H9 (cell line): Measurements from ENCODE around the gene PAK1. TPM values are rescaled to one million over a fixed set of nuclear protein-coding genes. Genes with fewer than 3 reads are reported as not detected.

Source experiments
- DNase-seq: peaks from one replicate; pipeline ENCODE4 v3.0.0-alpha.2; 2017
- H2AFZ ChIP-seq: one replicate; pipeline ENCODE4 v1.6.1; 2013; ENCODE audit warnings: mild to moderate bottlenecking, low read length, control low read depth, moderate library complexity
- H2AK5ac ChIP-seq: 2 replicates; pipeline ENCODE4 v1.6.1; 2013; ENCODE audit warnings: low read length, control low read depth, mixed read lengths; ENCODE audit not compliant: insufficient read length
- H2BK120ac ChIP-seq: one replicate; pipeline ENCODE4 v1.6.1; 2013; ENCODE audit warnings: low read depth, mild to moderate bottlenecking, low read length, control low read depth, inconsistent platforms; ENCODE audit not compliant: poor library complexity, severe bottlenecking
- H2BK12ac ChIP-seq: 2 replicates; pipeline ENCODE4 v1.6.1; 2013; ENCODE audit warnings: low read length, control low read depth, mixed read lengths, low read depth; ENCODE audit not compliant: insufficient read length
- H2BK15ac ChIP-seq: 2 replicates; pipeline ENCODE4 v1.6.1; 2013; ENCODE audit warnings: low read depth, low read length, control low read depth
- H2BK20ac ChIP-seq: one replicate; pipeline ENCODE4 v1.6.1; 2013; ENCODE audit warnings: low read depth, mild to moderate bottlenecking, low read length, control low read depth, inconsistent platforms; ENCODE audit not compliant: poor library complexity, severe bottlenecking
- H2BK5ac ChIP-seq: 2 replicates; pipeline ENCODE4 v1.6.1; 2013; ENCODE audit warnings: low read length, control low read depth, mixed read lengths; ENCODE audit not compliant: insufficient read length
- H3K14ac ChIP-seq: 2 replicates; pipeline ENCODE4 v1.6.1; 2013; ENCODE audit warnings: low read length, control low read depth; ENCODE audit not compliant: insufficient read depth
- H3K18ac ChIP-seq: 2 replicates; pipeline ENCODE4 v1.6.1; 2013; ENCODE audit warnings: low read depth, mild to moderate bottlenecking, mixed read lengths, low read length, control low read depth; ENCODE audit not compliant: insufficient read length
- H3K23ac ChIP-seq: 2 replicates; pipeline ENCODE4 v1.6.1; 2013; ENCODE audit warnings: low read length, control low read depth, mixed read lengths, low read depth; ENCODE audit not compliant: insufficient read length
- H3K23me2 ChIP-seq: 2 replicates; pipeline ENCODE4 v1.6.1; 2013; ENCODE audit warnings: low read depth, mild to moderate bottlenecking, mixed read lengths, low read length, control low read depth; ENCODE audit not compliant: insufficient read length, poor library complexity, severe bottlenecking
- H3K27ac ChIP-seq: 2 replicates; pipeline ENCODE4 v1.5.1; 2013; ENCODE audit warnings: low read length, control low read depth, mixed read lengths, low read depth; ENCODE audit not compliant: insufficient read length
- H3K27me3 ChIP-seq: 2 replicates; pipeline ENCODE4 v1.6.1; 2013; ENCODE audit warnings: low read length, control low read depth, inconsistent platforms; ENCODE audit not compliant: insufficient read depth
- H3K4ac ChIP-seq: 2 replicates; pipeline ENCODE4 v1.6.1; 2013; ENCODE audit warnings: low read depth, mild to moderate bottlenecking, control low read depth, inconsistent platforms, low read length, moderate library complexity
- H3K4me1 ChIP-seq: 2 replicates; pipeline ENCODE4 v1.6.1; 2013; ENCODE audit warnings: low read length, control low read depth, inconsistent platforms; ENCODE audit not compliant: insufficient read depth
- H3K4me2 ChIP-seq: 2 replicates; pipeline ENCODE4 v1.6.1; 2013; ENCODE audit warnings: low read length, control low read depth, mixed read lengths; ENCODE audit not compliant: insufficient read length, insufficient read depth
- H3K56ac ChIP-seq: 2 replicates; pipeline ENCODE4 v1.6.1; 2013; ENCODE audit warnings: low read depth, mild to moderate bottlenecking, mixed read lengths, low read length, control low read depth; ENCODE audit not compliant: insufficient read length
- H3K79me1 ChIP-seq: 2 replicates; pipeline ENCODE4 v1.6.1; 2013; ENCODE audit warnings: low read depth, mild to moderate bottlenecking, moderate library complexity, low read length, control low read depth, inconsistent platforms; ENCODE audit not compliant: insufficient read depth, poor library complexity, severe bottlenecking
- H3K79me2 ChIP-seq: 2 replicates; pipeline ENCODE4 v1.6.1; 2013; ENCODE audit warnings: low read length, control low read depth, inconsistent platforms; ENCODE audit not compliant: insufficient read depth
- H3K9ac ChIP-seq: 2 replicates; pipeline ENCODE4 v1.6.1; 2013; ENCODE audit warnings: low read length, control low read depth, mixed read lengths; ENCODE audit not compliant: insufficient read length; ENCODE audit errors: extremely low read depth
- H3K9me3 ChIP-seq: one replicate; pipeline ENCODE4 v1.6.1; 2013; ENCODE audit warnings: low read depth, low read length, inconsistent platforms; ENCODE audit not compliant: control insufficient read depth
- H3T11ph ChIP-seq: one replicate; pipeline ENCODE4 v1.6.1; 2013; ENCODE audit warnings: mild to moderate bottlenecking, low read length, control low read depth, inconsistent platforms
- H4K20me1 ChIP-seq: one replicate; pipeline ENCODE4 v1.6.1; 2013; ENCODE audit not compliant: control insufficient read depth, insufficient read length, insufficient read depth
- H4K5ac ChIP-seq: 2 replicates; pipeline ENCODE4 v1.6.1; 2013; ENCODE audit warnings: low read depth, mild to moderate bottlenecking, mixed read lengths, low read length, control low read depth; ENCODE audit not compliant: insufficient read length
- H4K8ac ChIP-seq: replicated peaks from 2 replicates; pipeline ENCODE4 v1.6.1; 2013; ENCODE audit warnings: low read length, control low read depth, mixed read lengths, low read depth; ENCODE audit not compliant: insufficient read length
- H4K91ac ChIP-seq: 2 replicates; pipeline ENCODE4 v1.6.1; 2013; ENCODE audit warnings: low read depth, mild to moderate bottlenecking, moderate library complexity, mixed read lengths, low read length, control low read depth; ENCODE audit not compliant: insufficient read length
- H3K27ac Mint-ChIP-seq, 3 experiments: 2 replicates in 2 of 3; 3 replicates in 1 of 3; pipeline ENCODE4 v1.8.0; 2020 to 2021; ENCODE audit warnings: mixed read lengths in 3 of 3, mild to moderate bottlenecking in 1 of 3, moderate library complexity in 1 of 3
- H3K27me3 Mint-ChIP-seq: 2 replicates; pipeline ENCODE4 v1.8.0; 2021; ENCODE audit warnings: low read depth, mild to moderate bottlenecking, moderate library complexity, mixed read lengths
- H3K36me3 Mint-ChIP-seq, 3 experiments: 2 replicates in 2 of 3; 3 replicates in 1 of 3; pipeline ENCODE4 v1.8.0; 2020 to 2021; ENCODE audit warnings: low read depth in 3 of 3, mixed read lengths in 3 of 3; ENCODE audit not compliant: insufficient read depth in 1 of 3
- H3K4me1 Mint-ChIP-seq, 2 experiments: 2 replicates each; pipeline ENCODE4 v1.8.0; 2020; ENCODE audit warnings: mixed read lengths in 2 of 2
- H3K4me3 Mint-ChIP-seq, 2 experiments: 2 replicates in 1 of 2; 3 replicates in 1 of 2; pipeline ENCODE4 v1.8.0; 2020 to 2021; ENCODE audit warnings: mild to moderate bottlenecking in 2 of 2, mixed read lengths in 2 of 2, moderate library complexity in 1 of 2
- H3K9me3 Mint-ChIP-seq, 2 experiments: 2 replicates in 1 of 2; 3 replicates in 1 of 2; pipeline ENCODE4 v1.8.0; 2020; ENCODE audit warnings: mild to moderate bottlenecking in 2 of 2, mixed read lengths in 2 of 2, moderate library complexity in 1 of 2
- total RNA-seq: library from RNA; stranded (reverse); gene quantifications from 2 replicates; pipeline ENCODE4 v1.2.1, GENCODE V29; 2021
- TF ChIP-seq, protein P1 (sequence below): fragments of 200-600 bp; sonication (generic); conservative IDR thresholded peaks from 3 replicates; pipeline ENCODE4 v1.8.0; 2021; ENCODE audit warnings: antibody characterized with exemption, mild to moderate bottlenecking

PAK1 gene
- total RNA-seq, 1 experiment from 2014 or later = 122 TPM

DNA sequence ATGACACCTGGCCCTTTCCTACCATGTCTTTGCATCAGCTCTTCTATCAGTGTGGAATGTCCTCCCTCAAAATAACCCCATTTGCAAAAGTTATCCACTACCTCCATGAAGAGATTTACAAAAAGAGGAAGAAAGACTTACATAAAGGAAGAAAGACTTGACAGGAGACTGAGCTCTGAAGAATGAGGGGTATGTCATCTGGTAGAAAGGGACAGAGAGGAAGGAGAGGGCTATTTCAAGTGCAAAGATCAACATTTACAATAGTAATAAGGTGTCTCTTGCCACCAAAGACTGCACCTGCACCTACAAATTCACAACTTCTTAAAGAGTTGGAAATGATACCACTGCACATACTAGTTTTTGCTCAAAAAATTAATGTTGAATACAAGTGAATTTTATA, 18.2 kb downstream of the PAK1 start:
- Histone ChIP-seq H3K9ac (no peak overlapping the region), H3K79me1 (no peaks in the 10 kb centered on the region), H3K23me2 (no peaks in the 10 kb centered on the region), H2BK12ac (no peak overlapping the region), H3K4me1 (peaks cover 15% of the 10 kb centered on the region), H3K18ac (no peak overlapping the region), H2BK20ac (no peak overlapping the region), H3K56ac (no peak overlapping the region), H3K23ac (no peak overlapping the region), H2AFZ (no peak overlapping the region), H2AK5ac (no peak overlapping the region), H4K8ac (no peak overlapping the region), H3K79me2 (peaks cover 20% of the 10 kb centered on the region; the same call in 1 of the 2 replicates), H3K27ac (peak overlapping the region; percentile 79), H2BK15ac (no peak overlapping the region), H4K91ac (no peak overlapping the region), H3K4me2 (peak overlapping the region; percentile 39), H4K20me1 (no peaks in the 10 kb centered on the region), H3K4ac (no peak overlapping the region), H3T11ph (no peak overlapping the region), H3K14ac (no peak overlapping the region), H4K5ac (no peak overlapping the region), H2BK120ac (no peak overlapping the region), H2BK5ac (no peak overlapping the region), H3K9me3 (no peaks in the 10 kb centered on the region), H3K27me3 (no peaks in the 10 kb centered on the region)
- no peaks in the 10 kb centered on the region for H3K9me3 Mint-ChIP-seq
- H3K27me3 Mint-ChIP-seq = no peaks in the 10 kb centered on the region
- H3K27ac Mint-ChIP-seq = peak overlapping the region in 2 of 3 experiments; percentile 1 to 80; a peak in 2 of 7 replicates
- peaks cover 68 to 73% of the 10 kb centered on the region in 2 experiments for H3K4me1 Mint-ChIP-seq
- H3K36me3 Mint-ChIP-seq = peaks cover 3 to 9% (median 7%) of the 10 kb centered on the region in 3 experiments; a peak in 5 of 7 replicates
- peak overlapping the region in 1 of 2 experiments; percentile 4; a peak in 1 of 5 replicates for H3K4me3 Mint-ChIP-seq
- no peak for DNase-seq
- TF ChIP-seq, protein P1, sequence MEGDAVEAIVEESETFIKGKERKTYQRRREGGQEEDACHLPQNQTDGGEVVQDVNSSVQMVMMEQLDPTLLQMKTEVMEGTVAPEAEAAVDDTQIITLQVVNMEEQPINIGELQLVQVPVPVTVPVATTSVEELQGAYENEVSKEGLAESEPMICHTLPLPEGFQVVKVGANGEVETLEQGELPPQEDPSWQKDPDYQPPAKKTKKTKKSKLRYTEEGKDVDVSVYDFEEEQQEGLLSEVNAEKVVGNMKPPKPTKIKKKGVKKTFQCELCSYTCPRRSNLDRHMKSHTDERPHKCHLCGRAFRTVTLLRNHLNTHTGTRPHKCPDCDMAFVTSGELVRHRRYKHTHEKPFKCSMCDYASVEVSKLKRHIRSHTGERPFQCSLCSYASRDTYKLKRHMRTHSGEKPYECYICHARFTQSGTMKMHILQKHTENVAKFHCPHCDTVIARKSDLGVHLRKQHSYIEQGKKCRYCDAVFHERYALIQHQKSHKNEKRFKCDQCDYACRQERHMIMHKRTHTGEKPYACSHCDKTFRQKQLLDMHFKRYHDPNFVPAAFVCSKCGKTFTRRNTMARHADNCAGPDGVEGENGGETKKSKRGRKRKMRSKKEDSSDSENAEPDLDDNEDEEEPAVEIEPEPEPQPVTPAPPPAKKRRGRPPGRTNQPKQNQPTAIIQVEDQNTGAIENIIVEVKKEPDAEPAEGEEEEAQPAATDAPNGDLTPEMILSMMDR = no peak
